GM19455 (cell line): ENCODE data around the gene TRIM28.

Source experiments
- ATAC-seq: cut with Tn5 transposase; IDR thresholded peaks from one replicate; pipeline ENCODE4 v1.9.1; 2021; ENCODE audit not compliant: unreplicated experiment

The TRIM28 gene

GRCh38 chr19:58547323-58548312 is 3.8 kb downstream of the TRIM28 start:
- ATAC-seq, result no peak

GRCh38 chr19:58548859-58549663 is 5.2 kb downstream of the TRIM28 start:
- ATAC-seq, result no peak

- ATAC-seq, result no peak
Observed at GRCh38 chr19:58549664-58550361, 5.9 kb downstream of the TRIM28 start.

GRCh38 chr19:58550362-58551122 is 6.7 kb downstream of the TRIM28 start:
- no peak for ATAC-seq

- ATAC-seq, result no peak
Observed at GRCh38 chr19:58551123-58551497, 7.2 kb downstream of the TRIM28 start.

- ATAC-seq, result no peak
Observed at GRCh38 chr19:58551577-58552471, 8.0 kb downstream of the TRIM28 start.

- no peak for ATAC-seq
Observed at GRCh38 chr19:58552655-58553054, 8.8 kb downstream of the TRIM28 start.

- ATAC-seq, result no peak
Observed at GRCh38 chr19:58553799-58554493, 10.1 kb downstream of the TRIM28 start.

- peak; percentile 28 for ATAC-seq
Observed at GRCh38 chr19:58554494-58555368, 10.9 kb downstream of the TRIM28 start, which contains the start of gene CHMP2A. CHMP2A (minus strand) TSS chr19:58555105; CDS start chr19:58554212, 893 bp downstream.

- ATAC-seq, result no peak
Observed at GRCh38 chr19:58555369-58555885, 11.6 kb downstream of the TRIM28 start.

GRCh38 chr19:58555920-58556621 is 12.2 kb downstream of the TRIM28 start:
- ATAC-seq, result no peak

- no peak for ATAC-seq
Observed at GRCh38 chr19:58556622-58557220, 12.9 kb downstream of the TRIM28 start.

GRCh38 chr19:58557221-58558065 is 13.6 kb downstream of the TRIM28 start:
- ATAC-seq, result no peak

GRCh38 chr19:58558066-58558622 is 14.3 kb downstream of the TRIM28 start, which contains the start of gene UBE2M:
UBE2M (minus strand) TSS chr19:58558611; CDS start chr19:58558381, 230 bp downstream.
- no peak for ATAC-seq

GRCh38 chr19:58558623-58559274 is 14.9 kb downstream of the TRIM28 start:
- ATAC-seq, result peak; percentile 56
